CD4-positive, alpha-beta T cell treated with Interleukin-12 subunit alpha and Interleukin-12 subunit beta, for 1 hour (primary cell): ENCODE measurements around the gene IKZF2.

Experiments used
- DNase-seq: peaks from one replicate; pipeline ENCODE4 v3.0.0-alpha.2; 2020

Gene IKZF2

DNA sequence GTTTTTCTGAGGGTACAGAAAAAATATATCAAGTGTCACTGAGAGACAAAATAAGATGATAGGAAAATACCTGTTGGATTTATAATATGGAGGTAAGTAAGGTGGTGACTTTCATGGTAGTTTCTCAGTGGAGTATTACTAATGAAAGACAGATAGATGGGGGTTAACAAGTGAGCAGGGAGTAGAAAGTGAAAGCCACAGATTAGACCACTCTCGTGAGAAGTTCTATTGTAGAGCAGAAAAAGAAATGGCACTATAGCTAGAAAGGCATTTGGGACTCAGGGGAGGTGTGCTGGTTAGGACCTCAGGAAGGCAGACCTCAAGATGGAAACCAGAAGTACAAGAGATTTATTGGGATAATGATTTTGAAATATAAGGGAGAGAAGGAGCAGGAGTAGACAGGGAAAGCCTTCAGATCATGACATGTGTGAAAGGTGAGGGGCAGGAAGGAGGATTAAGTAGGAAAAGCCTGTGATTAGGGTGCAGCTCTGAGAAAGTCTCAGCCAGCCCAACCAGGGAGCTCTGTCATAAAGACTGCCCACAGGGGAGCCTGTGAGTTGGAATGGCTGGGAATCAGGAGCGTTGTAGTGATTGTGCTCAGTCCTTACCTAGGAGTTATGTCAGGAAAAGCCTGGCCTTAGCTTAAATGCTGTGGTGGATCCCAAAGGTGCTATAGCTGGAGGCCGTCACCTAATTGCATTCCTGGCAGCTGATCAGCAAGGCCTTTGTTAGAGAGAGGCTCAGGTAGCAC is 198.1 kb downstream of the IKZF2 start:
- no peak for DNase-seq

DNA sequence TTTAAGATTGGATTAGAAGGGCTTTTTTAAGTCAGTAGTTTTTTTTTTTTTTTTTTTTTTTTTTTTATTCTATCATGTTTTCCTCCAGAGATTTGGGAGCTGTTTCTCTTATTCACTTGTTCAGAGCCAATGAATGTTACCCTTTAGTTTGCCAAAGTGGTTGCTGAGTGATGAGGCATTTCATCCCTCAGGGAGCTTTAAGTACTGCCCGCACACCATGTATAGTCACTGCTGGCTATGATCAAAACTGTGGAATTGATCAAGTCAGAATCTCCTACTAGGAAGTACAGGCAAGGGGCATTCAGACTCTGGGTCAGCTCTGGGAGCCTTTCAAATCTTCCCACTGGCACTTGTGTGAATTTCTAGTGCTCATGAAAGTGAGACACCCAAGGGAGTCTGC is 201.6 kb downstream of the IKZF2 start:
- no peak for DNase-seq
